Measurements from ENCODE around the gene CHPT1.

CHPT1 gene

DNA sequence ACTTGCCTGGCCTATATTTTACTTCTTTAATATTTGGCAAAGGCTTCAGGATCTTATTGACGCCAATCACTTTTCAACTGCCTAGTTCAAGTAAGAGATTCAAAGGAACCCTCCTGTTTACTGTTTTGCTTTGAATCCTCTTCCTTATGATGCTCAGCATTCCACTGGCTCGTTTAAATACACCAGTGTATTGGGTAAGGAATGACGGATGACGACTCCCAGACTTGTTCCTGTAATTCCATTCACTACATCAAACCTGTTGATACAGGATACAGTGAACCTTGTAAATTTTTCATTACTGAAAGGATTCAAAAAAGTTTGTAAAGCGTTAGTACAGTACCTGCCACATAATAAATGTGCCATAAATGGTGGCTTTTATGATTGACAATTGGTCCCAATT, 43.5 kb downstream of the CHPT1 start:
- Histone ChIP-seq H3K9ac (ENCODE audit: low read length) (no peak overlapping the region), H3F3A (ENCODE audit: insufficient read depth, low read length) (0 out of 2 replicates have a peak, but pooled peaks cover 2% of the 10 kb centered on the region), H3K27ac (ENCODE audit: low read depth, low read length, poor library complexity, severe bottlenecking) (peak overlapping the region; percentile 98), H3K9me3 (ENCODE audit: low read length) (no peaks in the 10 kb centered on the region), H4K20me1 (ENCODE audit: insufficient read depth, low read length) (no peaks in the 10 kb centered on the region), H3K9me2 (ENCODE audit: low read depth, low read length) (no peaks in the 10 kb centered on the region), H3K4me3 (ENCODE audit: low read depth, low read length, poor library complexity, severe bottlenecking) (no peak overlapping the region), H3K27me3 (ENCODE audit: insufficient read depth, low read length) (no peaks in the 10 kb centered on the region), H2AFZ (ENCODE audit: low read length) (no peak overlapping the region), H3K4me1 (ENCODE audit: insufficient read depth, low read length, severe bottlenecking) (peaks cover 76% of the 10 kb centered on the region), H3K4me2 (ENCODE audit: low read length) (no peak overlapping the region), H3K79me2 (ENCODE audit: insufficient read depth, low read length) (no peaks in the 10 kb centered on the region), H3K36me3 (ENCODE audit: insufficient read depth, low read length) (peaks cover 71% of the 10 kb centered on the region)
- TF ChIP-seq, protein P1, sequence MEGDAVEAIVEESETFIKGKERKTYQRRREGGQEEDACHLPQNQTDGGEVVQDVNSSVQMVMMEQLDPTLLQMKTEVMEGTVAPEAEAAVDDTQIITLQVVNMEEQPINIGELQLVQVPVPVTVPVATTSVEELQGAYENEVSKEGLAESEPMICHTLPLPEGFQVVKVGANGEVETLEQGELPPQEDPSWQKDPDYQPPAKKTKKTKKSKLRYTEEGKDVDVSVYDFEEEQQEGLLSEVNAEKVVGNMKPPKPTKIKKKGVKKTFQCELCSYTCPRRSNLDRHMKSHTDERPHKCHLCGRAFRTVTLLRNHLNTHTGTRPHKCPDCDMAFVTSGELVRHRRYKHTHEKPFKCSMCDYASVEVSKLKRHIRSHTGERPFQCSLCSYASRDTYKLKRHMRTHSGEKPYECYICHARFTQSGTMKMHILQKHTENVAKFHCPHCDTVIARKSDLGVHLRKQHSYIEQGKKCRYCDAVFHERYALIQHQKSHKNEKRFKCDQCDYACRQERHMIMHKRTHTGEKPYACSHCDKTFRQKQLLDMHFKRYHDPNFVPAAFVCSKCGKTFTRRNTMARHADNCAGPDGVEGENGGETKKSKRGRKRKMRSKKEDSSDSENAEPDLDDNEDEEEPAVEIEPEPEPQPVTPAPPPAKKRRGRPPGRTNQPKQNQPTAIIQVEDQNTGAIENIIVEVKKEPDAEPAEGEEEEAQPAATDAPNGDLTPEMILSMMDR (IDR thresholded peaks at IDR 0.05; ENCODE audit: low read length): no peak
- TF ChIP-seq EZH2 (IDR thresholded peaks at IDR 0.05; ENCODE audit: borderline replicate concordance, low read length): no peak

DNA sequence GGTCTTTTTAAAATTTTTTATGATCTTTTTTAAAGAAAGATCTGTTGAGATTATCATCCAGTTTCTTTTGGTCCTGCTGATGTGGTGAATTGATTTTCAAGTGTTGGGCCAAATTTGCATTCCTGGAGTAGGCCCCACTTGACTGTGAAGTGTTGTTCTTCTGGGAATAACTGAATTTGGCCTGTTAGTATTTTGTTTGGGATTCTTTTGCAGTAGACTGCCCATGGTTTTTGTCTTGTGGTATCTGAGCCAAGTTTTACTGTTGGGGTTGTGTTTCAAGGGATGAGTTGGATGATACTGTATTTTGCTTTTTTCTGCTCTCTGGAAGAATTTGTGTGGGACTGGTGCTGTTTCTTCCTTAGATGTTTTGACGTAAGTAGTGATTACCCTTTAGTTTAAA, 45.8 kb downstream of the CHPT1 start:
- no peak for TF ChIP-seq EZH2 (IDR thresholded peaks at IDR 0.05; ENCODE audit: borderline replicate concordance, low read length)
- TF ChIP-seq, protein P1 (IDR thresholded peaks at IDR 0.05; ENCODE audit: low read length): no peak
- Histone ChIP-seq H2AFZ (ENCODE audit: low read length) (no peak overlapping the region), H3K9me3 (ENCODE audit: low read length) (no peaks in the 10 kb centered on the region), H3K27me3 (ENCODE audit: insufficient read depth, low read length) (no peaks in the 10 kb centered on the region), H3K36me3 (ENCODE audit: insufficient read depth, low read length) (peaks cover 78% of the 10 kb centered on the region), H4K20me1 (ENCODE audit: insufficient read depth, low read length) (no peaks in the 10 kb centered on the region), H3F3A (ENCODE audit: insufficient read depth, low read length) (0 out of 2 replicates have a peak, but pooled peaks cover 2% of the 10 kb centered on the region), H3K9ac (ENCODE audit: low read length) (peak overlapping the region; percentile 45), H3K4me1 (ENCODE audit: insufficient read depth, low read length, severe bottlenecking) (peaks cover 70% of the 10 kb centered on the region), H3K27ac (ENCODE audit: low read depth, low read length, poor library complexity, severe bottlenecking) (peak overlapping the region; percentile 98), H3K9me2 (ENCODE audit: low read depth, low read length) (no peaks in the 10 kb centered on the region), H3K4me3 (ENCODE audit: low read depth, low read length, poor library complexity, severe bottlenecking) (peak overlapping the region; percentile 14), H3K79me2 (ENCODE audit: insufficient read depth, low read length) (no peaks in the 10 kb centered on the region), H3K4me2 (ENCODE audit: low read length) (peak overlapping the region; percentile 67)

DNA sequence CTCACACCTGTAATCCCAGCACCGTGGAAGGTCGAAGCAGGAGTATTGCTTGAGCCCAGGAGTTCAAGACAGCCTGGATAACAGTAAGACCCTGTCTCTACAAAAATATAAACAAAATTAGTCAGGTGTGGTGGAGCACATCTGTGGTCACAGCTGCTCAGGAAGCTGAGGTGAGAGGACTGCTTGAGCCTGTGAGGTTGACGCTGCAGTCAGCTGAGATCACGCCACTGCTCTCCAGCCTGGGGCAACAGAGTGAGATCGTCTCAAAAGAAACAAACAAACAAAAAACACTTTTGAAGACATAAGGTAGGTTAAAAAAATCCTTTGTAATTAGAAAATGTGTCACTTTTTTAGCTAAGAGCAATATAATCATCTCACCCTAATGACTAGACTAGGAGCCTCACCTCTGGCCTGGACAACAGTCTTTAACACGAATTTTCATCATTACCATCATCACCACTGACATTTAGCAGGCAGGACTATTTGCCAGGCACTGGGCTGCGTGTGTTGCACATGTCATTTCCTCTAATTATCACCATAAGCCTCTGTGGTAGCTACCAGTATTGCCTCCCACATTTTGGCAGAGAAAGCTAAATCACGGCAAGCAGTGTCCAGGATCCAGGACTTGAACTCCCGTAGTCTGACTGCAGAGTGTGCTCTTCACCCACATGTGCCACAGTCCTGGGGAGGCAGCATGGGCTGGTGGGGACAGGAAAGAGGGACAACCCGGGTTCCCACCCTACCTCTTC, 46.5 kb downstream of the CHPT1 start:
- Histone ChIP-seq H3K4me2 (ENCODE audit: low read length) (peak overlapping the region; percentile 67), H3K4me1 (ENCODE audit: insufficient read depth, low read length, severe bottlenecking) (peaks cover 70% of the 10 kb centered on the region), H2AFZ (ENCODE audit: low read length) (no peak overlapping the region), H3K36me3 (ENCODE audit: insufficient read depth, low read length) (peaks cover 79% of the 10 kb centered on the region), H3K79me2 (ENCODE audit: insufficient read depth, low read length) (no peaks in the 10 kb centered on the region), H4K20me1 (ENCODE audit: insufficient read depth, low read length) (no peaks in the 10 kb centered on the region), H3F3A (ENCODE audit: insufficient read depth, low read length) (0 out of 2 replicates have a peak, but pooled peaks cover 2% of the 10 kb centered on the region), H3K9me3 (ENCODE audit: low read length) (no peaks in the 10 kb centered on the region), H3K4me3 (ENCODE audit: low read depth, low read length, poor library complexity, severe bottlenecking) (peak overlapping the region; percentile 47), H3K9ac (ENCODE audit: low read length) (peak overlapping the region; percentile 76), H3K9me2 (ENCODE audit: low read depth, low read length) (no peaks in the 10 kb centered on the region), H3K27me3 (ENCODE audit: insufficient read depth, low read length) (no peaks in the 10 kb centered on the region), H3K27ac (ENCODE audit: low read depth, low read length, poor library complexity, severe bottlenecking) (peak overlapping the region; percentile 98)
- TF ChIP-seq EZH2 (IDR thresholded peaks at IDR 0.05; ENCODE audit: borderline replicate concordance, low read length): no peak
- TF ChIP-seq, protein P1 (IDR thresholded peaks at IDR 0.05; ENCODE audit: low read length): peak; percentile 52

Data from OCI-LY1 (cell line).